Limb (tissue), 2 donors: ENCODE results near the gene IL15RA.
"Not testable (repeated sequence)": the region's sequence is repeated elsewhere in the genome, so short reads cannot be mapped to it uniquely, and the experiment has no call there.

Experiments
- DNase-seq, 2 donors: peaks; one replicate each; pipeline ENCODE4 v3.0.0-alpha.2; 2016; ENCODE audit errors: extremely low spot score in 2 of 2

The IL15RA gene

GRCh38 chr10:6006546-6006945, 29.2 kb upstream of the IL15RA start:
- no peak for DNase-seq

- DNase-seq, result no peak
Observed at GRCh38 chr10:6005856-6006395, 28.6 kb upstream of the IL15RA start.

GRCh38 chr10:6005161-6005804, 27.9 kb upstream of the IL15RA start:
- DNase-seq, result not testable (repeated sequence)

DNA sequence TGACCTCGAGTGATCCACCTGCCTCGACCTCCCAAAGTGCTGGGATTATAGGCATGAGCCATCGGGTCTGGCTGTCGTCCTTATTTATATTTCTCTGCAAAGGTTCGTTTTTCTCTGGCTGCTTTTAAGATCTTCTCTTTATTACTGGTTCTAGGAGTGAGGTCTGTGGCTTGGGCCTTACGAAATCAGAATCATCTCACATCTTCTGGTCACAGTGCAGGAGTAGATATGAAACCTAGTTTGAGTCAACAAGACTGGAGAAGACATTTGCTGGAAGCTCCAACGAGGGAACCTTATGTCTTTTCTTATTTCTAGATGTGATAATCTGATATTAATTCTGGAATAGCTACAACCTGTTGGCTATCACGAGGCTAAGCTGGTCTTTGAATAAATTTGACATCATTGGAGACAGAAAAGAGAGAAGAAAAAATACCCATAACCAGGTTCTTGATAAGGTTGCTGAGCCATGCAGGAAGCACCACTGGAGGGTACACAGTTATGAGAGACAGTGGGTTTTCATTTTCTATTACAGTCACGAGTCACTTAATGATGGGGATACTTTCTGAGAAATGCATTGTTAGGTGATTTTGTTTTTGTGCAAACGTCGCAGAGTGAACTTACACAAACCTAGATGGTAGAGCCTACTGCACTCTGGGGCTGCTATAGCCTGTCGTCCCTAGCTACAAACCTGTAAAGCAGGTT, 25.6 kb upstream of the IL15RA start:
- no peak for DNase-seq

DNA sequence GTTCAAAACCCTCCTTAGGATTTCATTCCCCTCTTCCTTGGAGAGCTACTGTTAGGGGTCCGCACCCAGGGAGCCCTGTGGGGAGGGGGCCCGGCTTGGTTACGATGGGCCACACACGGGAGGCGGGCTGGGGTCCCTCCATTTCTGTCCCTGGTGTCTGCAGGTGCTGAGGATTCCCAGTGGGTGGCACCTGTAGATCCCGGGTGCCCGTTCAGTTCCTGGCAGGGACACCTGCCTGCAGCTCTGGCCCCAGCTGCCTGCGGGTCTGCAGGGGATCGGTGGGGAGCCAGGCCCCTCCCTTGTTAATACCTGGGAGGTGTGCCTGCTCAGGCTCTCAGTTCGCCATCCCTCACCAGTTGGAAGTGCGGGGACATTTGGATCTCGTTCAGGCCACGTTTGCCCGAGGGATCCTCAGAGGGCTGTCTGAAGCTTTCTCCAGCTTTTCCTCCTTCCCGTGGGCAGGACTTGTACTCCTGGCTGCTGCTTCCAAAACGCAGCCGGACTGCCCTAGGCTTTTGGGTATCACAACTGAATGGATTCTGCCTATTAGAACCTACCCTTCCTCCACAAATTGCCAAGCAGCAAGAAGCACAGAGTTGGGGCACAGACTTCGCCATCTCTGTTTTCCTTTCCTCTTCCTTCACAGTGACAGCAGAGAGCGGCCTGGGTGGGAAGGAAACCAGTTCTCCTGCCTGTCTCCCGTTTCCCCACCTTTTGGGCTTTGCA, 22.3 kb upstream of the IL15RA start:
- DNase-seq, result no peak

- DNase-seq, result no peak
Observed at GRCh38 chr10:5996696-5997095, 19.4 kb upstream of the IL15RA start.

DNA sequence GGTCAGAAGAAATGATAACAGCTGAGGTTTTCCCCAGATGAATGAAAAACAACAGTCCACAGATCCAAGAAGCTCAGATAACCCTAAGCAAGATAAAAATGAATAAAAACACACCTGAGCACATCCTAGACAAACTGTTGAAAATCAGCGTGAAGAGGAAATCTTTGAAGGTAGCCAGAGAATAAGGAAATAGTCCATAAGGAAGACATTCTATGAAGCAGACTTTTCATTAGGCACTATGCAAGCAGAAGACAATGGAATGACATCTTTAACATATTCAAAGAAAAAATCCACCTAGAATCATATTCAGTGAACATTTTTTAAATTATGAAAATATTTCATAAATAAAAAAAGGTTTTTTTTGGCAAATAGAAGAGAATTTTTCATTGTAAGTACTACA, 15.1 kb upstream of the IL15RA start:
- DNase-seq, result no peak

- DNase-seq, result no peak
Observed at GRCh38 chr10:5991708-5992107, 14.4 kb upstream of the IL15RA start.

DNA sequence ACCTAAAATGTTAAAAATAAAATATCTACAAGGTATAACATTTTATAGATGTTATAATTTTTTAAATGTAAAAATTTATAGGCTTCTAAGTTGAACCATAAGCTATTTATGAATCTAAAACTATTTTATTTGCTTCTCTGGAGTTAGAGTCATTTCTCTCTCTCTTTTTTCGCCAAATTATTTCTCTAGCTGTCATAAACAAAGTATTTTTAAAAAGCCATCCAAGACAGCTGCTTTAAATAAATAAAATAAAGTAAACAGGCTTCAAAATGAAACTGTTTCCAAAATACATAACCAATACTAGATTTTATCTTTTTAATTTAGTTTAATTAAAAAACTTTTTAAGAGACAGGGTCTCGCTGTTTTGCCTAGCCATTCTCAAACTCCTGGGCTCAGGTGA, 12.4 kb upstream of the IL15RA start:
- DNase-seq, result no peak

DNA sequence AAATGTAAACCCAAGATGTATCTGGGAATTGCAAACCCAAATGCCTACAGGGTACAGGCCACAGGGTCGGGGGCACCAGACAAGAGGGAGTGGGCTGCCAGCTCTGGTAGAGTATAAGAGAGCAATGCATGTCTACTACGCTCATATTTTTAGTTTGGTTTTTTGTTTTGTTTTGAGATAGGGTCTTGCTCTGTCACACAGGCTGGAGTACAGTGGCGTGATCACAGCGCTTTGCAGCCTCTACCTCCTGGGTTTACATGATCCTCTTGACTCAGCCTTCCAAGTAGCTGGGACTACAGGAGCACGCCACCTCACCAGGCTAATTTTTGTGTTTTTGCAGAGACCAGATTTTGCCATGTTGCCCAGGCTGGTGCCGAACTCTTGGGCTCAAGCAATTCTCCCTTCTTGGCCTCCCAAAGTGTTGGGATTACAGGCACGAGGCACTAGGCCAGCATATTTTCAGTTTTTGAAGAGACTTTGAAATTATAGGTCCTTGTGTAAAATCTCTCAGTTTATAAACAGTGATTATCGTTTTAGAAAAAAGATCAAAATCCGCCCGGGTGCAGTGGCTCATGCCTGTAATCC, 11.1 kb upstream of the IL15RA start:
- DNase-seq, result no peak

GRCh38 chr10:5987747-5988146, 10.4 kb upstream of the IL15RA start:
- no peak for DNase-seq

DNA sequence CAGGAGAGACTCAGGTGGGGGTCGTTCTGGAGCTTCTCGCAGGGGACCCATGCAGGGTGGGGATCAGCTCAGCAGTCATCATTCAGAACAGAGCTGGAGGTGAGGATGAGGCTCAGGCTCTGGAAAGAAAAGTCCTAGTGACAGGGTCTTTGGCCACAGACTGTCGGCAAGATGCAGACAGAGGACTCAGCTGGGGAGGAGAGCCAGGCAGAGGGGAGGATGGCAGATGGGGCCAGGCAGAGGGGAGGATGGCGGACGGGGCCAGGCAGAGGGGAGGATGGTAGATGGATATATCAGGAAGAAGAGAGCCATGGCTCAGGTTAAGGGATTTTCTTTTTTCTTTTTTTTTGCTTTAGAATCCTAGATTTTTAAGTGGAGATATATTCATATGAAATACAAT, 7.7 kb upstream of the IL15RA start:
- no peak for DNase-seq

DNA sequence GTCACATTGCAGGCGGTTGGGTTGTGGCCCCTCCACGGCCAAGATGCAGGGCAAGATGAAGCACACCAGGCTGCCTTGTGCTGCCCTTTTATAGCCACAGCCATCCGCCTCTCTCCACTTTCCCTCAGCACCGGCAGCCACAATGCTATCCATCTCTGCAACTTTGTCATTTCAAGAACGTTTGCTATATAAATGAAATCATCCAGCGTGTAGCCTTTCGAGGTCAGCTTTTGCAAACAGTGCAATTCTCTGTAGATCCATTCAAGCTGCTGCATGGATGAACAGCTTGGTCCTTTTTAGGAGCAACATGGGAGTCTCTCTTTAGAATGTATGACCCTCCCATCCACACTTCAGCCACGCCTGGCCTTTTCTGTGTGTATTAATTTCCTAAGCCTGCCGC, 6.4 kb upstream of the IL15RA start:
- no peak for DNase-seq

DNA sequence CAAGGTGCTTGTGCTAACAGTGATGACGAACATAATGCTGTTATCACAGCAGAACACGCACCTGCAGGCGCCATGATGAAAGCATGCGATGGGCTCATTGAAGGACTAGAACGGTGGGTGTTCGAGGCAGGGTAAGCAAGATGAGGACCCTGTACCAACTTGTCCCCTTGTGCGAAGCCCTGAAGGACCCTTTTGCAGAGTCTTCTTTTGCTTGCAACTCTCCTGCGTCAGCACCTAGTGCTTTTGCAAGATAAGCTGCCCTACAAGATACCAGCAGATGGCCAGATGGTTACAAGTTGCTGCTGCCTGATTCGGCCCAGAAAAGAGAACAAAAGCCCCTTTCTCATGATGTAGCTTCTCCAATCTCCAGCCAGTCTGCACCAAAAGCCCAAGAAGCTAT, 4.2 kb upstream of the IL15RA start:
- no peak for DNase-seq

- DNase-seq, result no peak
Observed at GRCh38 chr10:5978230-5978489, 817 bp upstream of the IL15RA start.

DNA sequence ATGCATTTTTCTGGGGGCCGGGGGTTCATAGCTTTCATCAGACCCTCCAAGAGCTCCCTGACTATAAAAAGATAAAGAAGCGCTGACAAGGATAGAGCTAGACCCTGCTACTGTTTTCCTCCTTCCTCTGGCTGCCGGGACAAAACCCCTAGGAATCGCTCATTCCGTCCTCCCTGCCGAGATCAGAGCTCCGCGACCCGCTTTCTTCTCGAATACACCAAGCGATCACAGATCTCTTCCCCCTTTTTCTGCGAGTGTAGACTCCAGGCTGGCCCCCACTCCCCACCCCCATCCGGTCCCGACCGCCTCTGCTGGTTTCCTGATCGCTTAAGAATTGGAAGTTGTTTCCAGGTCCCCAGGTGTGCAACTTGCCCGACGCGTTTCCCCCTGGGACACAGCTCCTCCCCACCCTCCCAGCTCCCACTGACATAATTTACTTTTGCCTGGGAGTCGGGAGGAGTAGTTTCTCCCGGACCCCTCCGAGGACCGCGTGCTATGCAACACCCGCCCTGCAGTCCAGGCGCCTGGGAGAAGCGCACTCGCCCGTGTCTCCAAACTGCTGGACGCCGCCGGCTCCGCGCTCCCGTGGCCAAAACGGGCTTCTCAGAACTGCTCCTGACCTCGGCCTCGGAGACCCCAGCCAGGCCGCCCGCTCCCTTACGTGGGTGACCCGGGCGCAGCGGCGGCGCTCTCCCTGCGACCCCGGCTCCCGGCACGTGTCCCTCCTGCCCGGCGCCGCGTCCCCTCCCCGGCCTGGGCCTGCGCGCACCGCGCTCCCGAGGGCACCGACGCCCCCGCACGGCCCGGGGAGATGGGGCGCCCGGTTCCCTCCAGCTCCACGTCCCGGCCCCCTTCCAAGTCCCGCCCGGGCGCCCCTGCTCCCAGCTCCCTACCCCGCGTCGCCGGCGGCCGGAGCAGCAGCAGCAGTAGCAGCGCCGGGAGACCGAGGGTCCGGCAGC, 552 bp downstream of the IL15RA start:
- DNase-seq, result peak in 1 of 2 donors; percentile 61

- no peak for DNase-seq
Observed at GRCh38 chr10:5975641-5976473, 1.5 kb downstream of the IL15RA start.

DNA sequence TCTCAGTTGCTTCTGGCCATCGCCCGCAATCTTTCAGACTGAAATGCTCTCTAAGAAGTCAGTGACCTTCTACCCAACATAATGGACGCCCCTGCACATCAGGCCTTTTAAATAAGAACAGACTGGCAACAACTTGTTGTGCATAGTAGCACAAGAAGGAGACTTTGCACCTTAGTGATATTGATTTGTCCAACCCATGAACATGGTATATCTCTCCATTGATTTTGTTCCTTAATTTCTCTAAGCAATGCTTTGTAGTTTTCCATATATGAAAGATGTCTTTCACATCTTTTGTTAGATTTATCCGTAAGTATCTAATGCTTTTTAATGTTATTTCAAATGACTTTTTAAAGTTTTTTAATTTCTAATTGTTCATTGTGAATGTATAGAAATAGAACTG, 4.3 kb downstream of the IL15RA start:
- DNase-seq, result no peak

DNA sequence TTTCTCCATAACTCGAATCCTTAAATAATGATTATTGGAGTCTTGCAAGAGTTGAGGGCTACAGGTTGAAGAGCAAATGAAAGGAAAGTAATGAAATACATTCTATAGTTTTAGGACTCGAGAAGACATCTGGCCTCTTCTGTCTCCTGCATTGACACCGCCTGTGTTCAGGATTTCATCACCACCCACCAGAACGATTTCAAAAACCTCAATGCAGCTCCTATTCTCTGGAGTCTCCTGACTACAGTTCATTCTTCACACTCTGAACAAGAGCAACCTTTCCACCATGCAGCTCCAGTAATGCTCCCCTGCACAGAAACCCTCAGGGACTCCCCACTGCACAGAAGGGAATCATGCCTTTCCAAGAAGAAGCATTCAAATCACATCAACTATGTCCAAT, 5.5 kb downstream of the IL15RA start:
- DNase-seq, result no peak

DNA sequence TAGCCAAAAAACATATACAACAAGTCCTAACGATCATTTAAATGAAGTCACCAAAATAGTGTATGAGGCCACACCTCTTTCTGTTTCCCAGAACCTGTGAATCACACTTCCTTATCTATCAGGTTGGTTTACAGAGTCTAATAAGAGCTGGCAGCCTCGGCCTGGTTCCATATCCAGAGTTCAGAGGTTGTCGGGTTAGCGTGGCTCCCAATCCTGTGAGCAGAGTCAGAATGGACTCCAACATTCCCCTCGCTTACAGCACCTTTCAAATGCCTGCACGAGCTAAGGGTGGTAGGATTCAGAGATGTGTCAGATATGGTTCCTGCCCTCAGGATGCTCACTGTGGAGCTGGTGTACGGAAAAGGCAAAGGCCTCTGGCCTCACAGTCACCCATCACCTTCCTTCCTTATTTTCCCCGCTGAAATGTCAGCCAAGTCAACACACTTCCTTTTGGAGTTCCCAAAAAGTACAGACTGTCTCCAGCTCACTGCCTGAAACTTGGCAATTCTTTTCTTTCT, 6.0 kb downstream of the IL15RA start:
- DNase-seq, result no peak
